Keratinocyte (primary cell): ENCODE results near the gene PDE12. TPM values are rescaled to one million over a fixed set of nuclear protein-coding genes. Genes with fewer than 3 reads are reported as not detected.
A peak's percentile ranks its signal among the peaks of the same experiment; 100 is the strongest.

Experiments
- DNase-seq: peaks from one replicate; pipeline ENCODE4 v3.0.0-alpha.2; 2011; ENCODE audit warnings: low read depth, missing footprints, low spot score
- FAIRE-seq: peaks from 2 replicates; lab custom pipeline; 2011; peaks lifted over from hg19 to GRCh38; lab: Jason Lieb, UNC
- H2AFZ ChIP-seq: 2 replicates; pipeline ENCODE4 v1.6.0; 2012; ENCODE audit warnings: low read length, control low read depth, inconsistent platforms; ENCODE audit not compliant: control insufficient read depth
- H3K27ac ChIP-seq: 2 replicates; pipeline ENCODE4 v1.5.1; 2011; ENCODE audit warnings: low read length; ENCODE audit not compliant: control insufficient read depth, insufficient read depth
- H3K27me3 ChIP-seq: 3 replicates; pipeline ENCODE4 v1.6.0; 2011; ENCODE audit warnings: low read length; ENCODE audit not compliant: control insufficient read depth, insufficient read depth; ENCODE audit errors: extremely low read depth
- H3K36me3 ChIP-seq, 2 experiments: 2 replicates in 1 of 2; 3 replicates in 1 of 2; pipeline ENCODE4 v1.5.1; 2011; ENCODE audit warnings: low read length in 2 of 2, mild to moderate bottlenecking in 1 of 2; ENCODE audit not compliant: control insufficient read depth in 2 of 2, insufficient read depth in 2 of 2; ENCODE audit errors: extremely low read depth in 1 of 2
- H3K4me1 ChIP-seq: 3 replicates; pipeline ENCODE4 v1.5.1; 2011; ENCODE audit warnings: low read length; ENCODE audit not compliant: control insufficient read depth, insufficient read depth; ENCODE audit errors: extremely low read depth
- H3K4me2 ChIP-seq: 3 replicates; pipeline ENCODE4 v1.6.0; 2011; ENCODE audit warnings: low read depth, low read length; ENCODE audit not compliant: control insufficient read depth, insufficient read depth; ENCODE audit errors: extremely low read depth
- H3K4me3 ChIP-seq, 3 experiments: fragments of 200-600 bp in 1 of 3; sonication (generic) in 1 of 3; 2 replicates in 2 of 3; 3 replicates in 1 of 3; pipeline ENCODE4 v1.5.1; 2011 to 2016; ENCODE audit warnings: low read length in 3 of 3, mild to moderate bottlenecking in 3 of 3, control low read depth in 2 of 3, inconsistent platforms in 1 of 3, low read depth in 1 of 3, mixed read lengths in 1 of 3, mixed run types in 1 of 3, moderate library complexity in 1 of 3; ENCODE audit not compliant: control insufficient read depth in 2 of 3, insufficient read depth in 2 of 3; ENCODE audit errors: extremely low read depth in 1 of 3
- H3K79me2 ChIP-seq: 2 replicates; pipeline ENCODE4 v1.6.0; 2012; ENCODE audit warnings: low read length; ENCODE audit not compliant: control insufficient read depth, insufficient read depth
- H3K9ac ChIP-seq: 3 replicates; pipeline ENCODE4 v1.6.0; 2011; ENCODE audit warnings: low read length; ENCODE audit not compliant: control insufficient read depth, insufficient read depth; ENCODE audit errors: extremely low read depth
- H3K9me1 ChIP-seq: 3 replicates; pipeline ENCODE4 v1.6.0; 2011; ENCODE audit warnings: low read length; ENCODE audit not compliant: control insufficient read depth, insufficient read depth; ENCODE audit errors: extremely low read depth
- H3K9me3 ChIP-seq: 2 replicates; pipeline ENCODE4 v1.5.1; 2012; ENCODE audit warnings: low read depth, low read length; ENCODE audit not compliant: control insufficient read depth
- H4K20me1 ChIP-seq: 3 replicates; pipeline ENCODE4 v1.6.0; 2011; ENCODE audit warnings: low read length; ENCODE audit not compliant: control insufficient read depth, insufficient read depth; ENCODE audit errors: extremely low read depth
- EZH2 ChIP-seq: IDR thresholded peaks from one replicate; pipeline ENCODE4 v1.6.1; 2012; ENCODE audit warnings: inconsistent platforms, mild to moderate bottlenecking, low read length, moderate library complexity
- dilution Hi-C: fragments of 300-500 bp; cut with MboI; formaldehyde crosslinking; loops from one replicate; pipeline ENCODE4 v1.7.0; 2020; ENCODE audit warnings: low sequenced_read_pairs; ENCODE audit not compliant: extremely low pct_ligation_motif_present
- polyA plus RNA-seq, 5 experiments: library from polyadenylated mRNA; depleted of rRNA in 3 of 5; stranded (reverse) in 3 of 5; stranded (forward) in 1 of 5; unstranded in 1 of 5; fragments of >200 nt; gene quantifications; 1 replicate in 1 of 5; 2 replicates in 3 of 5; 3 replicates in 1 of 5; pipeline versions ENCODE4 v1.2.1 to v1.2.3, GENCODE V29; 2011 to 2012; ENCODE audit warnings: missing spikeins in 2 of 5, low read depth in 1 of 5, low replicate concordance in 1 of 5
- TF ChIP-seq, protein P1 (sequence below), 3 experiments: IDR thresholded peaks in 1 of 3; conservative IDR thresholded peaks in 1 of 3; optimal IDR thresholded peaks in 1 of 3; 2 replicates in 2 of 3; 3 replicates in 1 of 3; pipeline versions ENCODE3 to v1.5.1; 2011; ENCODE audit warnings: low read length in 3 of 3, mild to moderate bottlenecking in 3 of 3, moderate library complexity in 2 of 3, control low read depth in 1 of 3, inconsistent platforms in 1 of 3; ENCODE audit not compliant: insufficient read depth in 2 of 3; ENCODE audit errors: extremely low read depth in 1 of 3

PDE12 gene
- polyA plus RNA-seq, 1 donor (not counting 4 experiments of a cell fraction or from before 2014, with no cell fraction given), result 15.2 TPM

DNA sequence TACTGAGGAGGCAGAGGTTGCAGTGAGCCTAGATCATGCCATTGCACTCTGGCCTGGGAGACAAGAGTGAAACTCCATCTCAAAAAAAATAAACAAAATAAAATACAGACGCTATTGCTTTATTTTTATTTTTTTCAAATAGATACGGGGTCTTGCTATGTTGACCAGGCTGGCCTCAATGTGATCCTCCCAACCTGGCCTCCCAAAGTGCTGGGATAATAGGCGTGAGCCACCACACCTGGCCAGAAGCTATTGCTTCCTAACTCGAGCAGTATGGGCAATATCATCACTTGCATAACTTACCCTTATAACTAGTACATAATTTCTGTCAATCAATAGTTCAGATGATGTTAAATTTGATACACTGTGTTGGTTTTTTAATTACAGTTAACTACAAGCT, 38.1 kb downstream of the PDE12 start:
- H3K9ac ChIP-seq, result no peak overlapping the region
- DNase-seq, result no peak
- no peaks in the 10 kb centered on the region for H3K27me3 ChIP-seq
- peaks cover 82% of the 10 kb centered on the region for H3K79me2 ChIP-seq
- peaks cover 15% of the 10 kb centered on the region for H3K4me1 ChIP-seq
- no peaks in the 10 kb centered on the region for H3K36me3 ChIP-seq
- no peak overlapping the region for H3K4me3 ChIP-seq
- no peaks in the 10 kb centered on the region for H3K9me1 ChIP-seq
- peak overlapping the region; percentile 72 for H3K4me2 ChIP-seq
- H3K27ac ChIP-seq, result no peak overlapping the region
- H3K9me3 ChIP-seq, result no peaks in the 10 kb centered on the region
- TF ChIP-seq EZH2, result no peak
- TF ChIP-seq, protein P1, sequence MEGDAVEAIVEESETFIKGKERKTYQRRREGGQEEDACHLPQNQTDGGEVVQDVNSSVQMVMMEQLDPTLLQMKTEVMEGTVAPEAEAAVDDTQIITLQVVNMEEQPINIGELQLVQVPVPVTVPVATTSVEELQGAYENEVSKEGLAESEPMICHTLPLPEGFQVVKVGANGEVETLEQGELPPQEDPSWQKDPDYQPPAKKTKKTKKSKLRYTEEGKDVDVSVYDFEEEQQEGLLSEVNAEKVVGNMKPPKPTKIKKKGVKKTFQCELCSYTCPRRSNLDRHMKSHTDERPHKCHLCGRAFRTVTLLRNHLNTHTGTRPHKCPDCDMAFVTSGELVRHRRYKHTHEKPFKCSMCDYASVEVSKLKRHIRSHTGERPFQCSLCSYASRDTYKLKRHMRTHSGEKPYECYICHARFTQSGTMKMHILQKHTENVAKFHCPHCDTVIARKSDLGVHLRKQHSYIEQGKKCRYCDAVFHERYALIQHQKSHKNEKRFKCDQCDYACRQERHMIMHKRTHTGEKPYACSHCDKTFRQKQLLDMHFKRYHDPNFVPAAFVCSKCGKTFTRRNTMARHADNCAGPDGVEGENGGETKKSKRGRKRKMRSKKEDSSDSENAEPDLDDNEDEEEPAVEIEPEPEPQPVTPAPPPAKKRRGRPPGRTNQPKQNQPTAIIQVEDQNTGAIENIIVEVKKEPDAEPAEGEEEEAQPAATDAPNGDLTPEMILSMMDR (optimal IDR thresholded peaks at IDR 0.05 in 1 of 3, IDR thresholded peaks at IDR 0.05 in 1 of 3, conservative IDR thresholded peaks at IDR 0.05 in 1 of 3; ENCODE audit: extremely low read depth in 1 of 3, insufficient read depth in 2 of 3, low read length in 3 of 3), result no peak
- no peak overlapping the region for H2AFZ ChIP-seq
- dilution Hi-C loops, result no loop called here
- H4K20me1 ChIP-seq, result peaks cover 42% of the 10 kb centered on the region
- no peak for FAIRE-seq

DNA sequence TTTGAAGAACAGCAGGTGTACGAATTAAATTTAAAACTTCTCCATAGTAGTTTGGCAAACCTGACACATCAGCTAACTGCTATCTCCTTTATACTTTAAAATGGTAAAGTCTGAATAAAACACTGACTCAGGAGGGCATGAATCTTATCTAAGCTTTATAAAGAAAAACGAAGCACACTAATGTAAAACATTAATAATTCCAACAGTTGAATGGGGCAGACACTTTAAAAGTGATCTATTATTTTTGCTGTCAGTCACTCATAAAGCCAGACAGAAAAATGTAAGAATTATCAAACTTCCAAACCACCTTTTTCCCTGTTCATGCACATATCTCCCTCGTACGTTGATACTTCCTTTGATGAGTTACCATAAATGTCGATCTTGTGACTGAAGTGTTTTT, 38.5 kb downstream of the PDE12 start:
- dilution Hi-C loops, result no loop called here
- Histone ChIP-seq H3K36me3 (no peaks in the 10 kb centered on the region), H3K9me3 (no peaks in the 10 kb centered on the region), H2AFZ (no peak overlapping the region), H3K79me2 (peaks cover 79% of the 10 kb centered on the region), H3K27ac (no peak overlapping the region), H4K20me1 (peaks cover 42% of the 10 kb centered on the region), H3K9ac (peak overlapping the region; percentile 34), H3K4me2 (peak overlapping the region; percentile 72), H3K4me1 (peaks cover 15% of the 10 kb centered on the region), H3K4me3 (peak overlapping the region; percentile 57 to 95 (median 92)), H3K9me1 (no peaks in the 10 kb centered on the region), H3K27me3 (no peaks in the 10 kb centered on the region)
- DNase-seq (no peak), FAIRE-seq (no peak)
- TF ChIP-seq EZH2, result no peak
- TF ChIP-seq, protein P1 (optimal IDR thresholded peaks at IDR 0.05 in 1 of 3, IDR thresholded peaks at IDR 0.05 in 1 of 3, conservative IDR thresholded peaks at IDR 0.05 in 1 of 3; ENCODE audit: extremely low read depth in 1 of 3, insufficient read depth in 2 of 3, low read length in 3 of 3), result no peak
